ENCODE results near the gene MSL1.

- TF ChIP-seq CTCF (conservative IDR thresholded peaks at IDR 0.05 in 1 of 2, IDR thresholded peaks at IDR 0.05 in 1 of 2; ENCODE audit: extremely low read depth in 1 of 2, insufficient read depth in 1 of 2, low read depth in 1 of 2, low read length in 2 of 2): no peak
- TF ChIP-seq EZH2 (IDR thresholded peaks at IDR 0.05; ENCODE audit: borderline replicate concordance, low read length): no peak
Measured at GRCh38 chr17:40098846-40099618, 22.7 kb upstream of the MSL1 start.

Measured in mammary epithelial cell (primary cell).